GM10266 (cell line): ENCODE data around the gene ZC3H6.
"Not testable (repeated sequence)": the region's sequence is repeated elsewhere in the genome, so short reads cannot be mapped to it uniquely, and the experiment has no call there.

Experiments used
- DNase-seq: peaks from one replicate; pipeline ENCODE4 v3.0.0; 2012; ENCODE audit errors: extremely low spot score
- CTCF ChIP-seq: IDR thresholded peaks from 2 replicates; pipeline ENCODE4 v1.5.1; 2012; ENCODE audit warnings: mild to moderate bottlenecking, low read depth; ENCODE audit not compliant: control insufficient read depth, insufficient read depth; ENCODE audit errors: missing control alignments

ZC3H6 gene

GRCh38 chr2:112345030-112346027, 69.9 kb downstream of the ZC3H6 start:
- DNase-seq = no peak
- no peak for TF ChIP-seq CTCF

GRCh38 chr2:112352292-112352691, 76.9 kb downstream of the ZC3H6 start:
- DNase-seq = not testable (repeated sequence)

- not testable (repeated sequence) for DNase-seq
These were observed 77.6 kb downstream of the ZC3H6 start for GRCh38 chr2:112352809-112353603.

GRCh38 chr2:112354335-112354734, 78.9 kb downstream of the ZC3H6 start:
- DNase-seq = not testable (repeated sequence)

GRCh38 chr2:112360055-112360454, 84.7 kb downstream of the ZC3H6 start:
- not testable (repeated sequence) for DNase-seq
